Mesodermal cell (in vitro differentiated cells): Measurements from ENCODE around the gene GGNBP2.
A peak's percentile ranks its signal among the peaks of the same experiment; 100 is the strongest.

Experiments used
- H3K27ac ChIP-seq: 2 replicates; pipeline ENCODE4 v1.7.0; 2013; ENCODE audit warnings: mild to moderate bottlenecking, low read depth, low read length, moderate library complexity; ENCODE audit not compliant: severe bottlenecking
- H3K36me3 ChIP-seq: 2 replicates; pipeline ENCODE4 v1.7.1; 2013; ENCODE audit warnings: mild to moderate bottlenecking, low read length, moderate library complexity; ENCODE audit not compliant: control insufficient read depth, insufficient read depth
- H3K4me1 ChIP-seq: one replicate; pipeline ENCODE4 v1.7.1; 2013; ENCODE audit warnings: mild to moderate bottlenecking, low read length; ENCODE audit not compliant: insufficient read depth, control insufficient read depth, poor library complexity, severe bottlenecking
- H3K4me3 ChIP-seq: 2 replicates; pipeline ENCODE4 v1.7.0; 2013; ENCODE audit warnings: low read length, control low read depth, mild to moderate bottlenecking; ENCODE audit not compliant: insufficient read depth, poor library complexity, severe bottlenecking; ENCODE audit errors: extremely low read depth
- H3K9me3 ChIP-seq: 2 replicates; pipeline ENCODE4 v1.7.1; 2013; ENCODE audit warnings: mild to moderate bottlenecking, low read length, moderate library complexity; ENCODE audit not compliant: control insufficient read depth
- WGBS, 2 experiments: methylation state at CpG; one replicate each; pipeline ENCODE4 v1.1.5; 2013; ENCODE audit warnings: missing lambda C conversion rate in 2 of 2; ENCODE audit not compliant: insufficient coverage in 2 of 2; 5-methylcytosine and 5-hydroxymethylcytosine counted together

Gene GGNBP2

DNA sequence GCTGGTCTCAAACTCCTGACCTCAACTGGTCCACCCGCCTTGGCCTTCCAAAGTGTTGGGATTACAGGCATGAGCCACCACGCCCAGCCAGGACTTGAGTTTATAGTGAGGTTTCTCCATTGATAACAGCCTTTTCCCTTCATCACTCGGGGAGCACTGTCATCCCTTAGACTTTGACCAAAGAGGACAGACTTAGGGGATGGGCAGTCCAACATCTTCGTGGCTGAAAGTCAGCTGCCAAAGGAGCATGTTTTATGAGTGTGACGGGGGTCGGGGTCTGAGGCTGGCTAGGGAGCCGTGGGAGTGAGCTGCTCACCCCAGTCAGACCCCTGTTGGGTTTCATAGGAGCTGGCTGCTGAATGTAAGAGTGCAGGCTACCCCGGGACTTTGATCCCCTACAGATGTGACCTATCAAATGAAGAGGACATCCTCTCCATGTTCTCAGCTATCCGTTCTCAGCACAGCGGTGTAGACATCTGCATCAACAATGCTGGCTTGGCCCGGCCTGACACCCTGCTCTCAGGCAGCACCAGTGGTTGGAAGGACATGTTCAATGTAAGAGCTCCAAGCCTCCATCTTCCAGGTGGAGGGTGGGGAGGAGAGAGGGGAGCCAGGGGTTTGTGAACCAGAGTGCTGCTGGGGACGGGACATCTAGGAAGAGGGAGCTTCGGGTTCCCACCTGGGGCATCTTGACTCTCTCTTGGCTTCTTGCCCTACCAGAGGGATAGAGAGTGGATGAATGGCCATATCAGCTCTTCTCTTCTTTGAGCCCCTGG lies 50.1 kb downstream of the GGNBP2 start:
- peaks cover 5% of the 10 kb centered on the region for H3K4me1 ChIP-seq
- H3K9me3 ChIP-seq = no peaks in the 10 kb centered on the region
- 89 to 95% methylated on average over 9 to 10 of the region's 13 CpGs for whole genome bisulfite sequencing, 2 experiments
- H3K4me3 ChIP-seq = no peak overlapping the region
- peaks cover 28% of the 10 kb centered on the region for H3K36me3 ChIP-seq
- H3K27ac ChIP-seq = no peak overlapping the region

- Histone ChIP-seq H3K36me3 (peaks cover 31% of the 10 kb centered on the region), H3K4me3 (no peak overlapping the region), H3K9me3 (no peaks in the 10 kb centered on the region), H3K27ac (no peak overlapping the region), H3K4me1 (peaks cover 11% of the 10 kb centered on the region)
- 86 to 96% methylated on average over 5 of the region's 6 CpGs for WGBS, 2 experiments
These were observed 52.5 kb downstream of the GGNBP2 start for GRCh38 chr17:36597226-36597625.

GRCh38 chr17:36597866-36598777 lies 53.4 kb downstream of the GGNBP2 start:
- Histone ChIP-seq H3K4me1 (peaks cover 13% of the 10 kb centered on the region), H3K9me3 (no peaks in the 10 kb centered on the region), H3K4me3 (no peak overlapping the region), H3K27ac (no peak overlapping the region), H3K36me3 (peaks cover 31% of the 10 kb centered on the region)
- 88 to 95% methylated on average over 9 to 10 of the region's 11 CpGs for WGBS, 2 experiments

- H3K9me3 ChIP-seq = no peaks in the 10 kb centered on the region
- H3K36me3 ChIP-seq = peaks cover 26% of the 10 kb centered on the region
- no peak overlapping the region for H3K4me3 ChIP-seq
- WGBS, 2 experiments = 87 to 91% methylated on average over 6 to 10 of the region's 13 CpGs
- H3K27ac ChIP-seq = no peak overlapping the region
- peaks cover 13% of the 10 kb centered on the region for H3K4me1 ChIP-seq
These were observed 54.3 kb downstream of the GGNBP2 start for GRCh38 chr17:36598951-36599401.

GRCh38 chr17:36599546-36600250 lies 55.0 kb downstream of the GGNBP2 start:
- 90 to 94% methylated on average over 7 to 9 of the region's 11 CpGs for WGBS, 2 experiments
- Histone ChIP-seq H3K9me3 (no peaks in the 10 kb centered on the region), H3K4me1 (peaks cover 13% of the 10 kb centered on the region), H3K36me3 (peaks cover 21% of the 10 kb centered on the region), H3K4me3 (no peak overlapping the region), H3K27ac (no peak overlapping the region)

DNA sequence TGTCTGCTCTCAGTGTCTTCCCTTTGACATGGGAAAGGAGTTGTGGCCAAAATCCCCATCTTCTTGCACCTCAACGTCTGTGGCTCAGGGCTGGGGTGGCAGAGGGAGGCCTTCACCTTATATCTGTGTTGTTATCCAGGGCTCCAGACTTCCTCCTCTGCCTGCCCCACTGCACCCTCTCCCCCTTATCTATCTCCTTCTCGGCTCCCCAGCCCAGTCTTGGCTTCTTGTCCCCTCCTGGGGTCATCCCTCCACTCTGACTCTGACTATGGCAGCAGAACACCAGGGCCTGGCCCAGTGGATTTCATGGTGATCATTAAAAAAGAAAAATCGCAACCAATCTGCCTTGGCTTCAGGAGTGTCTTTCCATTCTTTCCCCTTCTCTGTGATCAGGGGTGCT lies 55.7 kb downstream of the GGNBP2 start:
- WGBS, 2 experiments = 68 to 85% methylated on average over 2 of the region's 3 CpGs

DNA sequence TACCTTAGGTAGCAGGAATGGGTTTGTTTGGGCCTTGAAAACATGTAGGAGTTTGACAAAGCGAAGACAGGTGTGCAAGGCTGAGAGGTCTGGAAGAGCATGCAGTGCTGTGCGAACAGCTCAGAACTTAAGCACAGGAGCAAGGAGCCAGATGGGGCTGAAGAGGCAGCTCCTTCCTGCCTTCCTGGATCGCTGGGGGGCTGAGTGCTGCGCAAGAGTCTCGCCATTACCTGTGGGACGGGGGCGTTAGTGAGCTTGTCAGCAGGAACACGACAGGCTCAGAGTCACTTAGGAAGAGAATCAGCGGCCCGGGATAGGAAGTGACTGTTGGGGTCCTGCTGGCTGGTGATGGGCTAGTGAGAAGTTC lies 56.2 kb downstream of the GGNBP2 start:
- Histone ChIP-seq H3K9me3 (no peaks in the 10 kb centered on the region), H3K36me3 (peaks cover 13% of the 10 kb centered on the region), H3K4me3 (peak overlapping the region; percentile 63), H3K4me1 (peaks cover 13% of the 10 kb centered on the region), H3K27ac (peak overlapping the region; percentile 65)
- 13 to 20% methylated on average over 9 to 10 of the region's 10 CpGs for WGBS, 2 experiments

More for the DNA sequence above, 55.7 kb downstream of the GGNBP2 start:
- peaks cover 13% of the 10 kb centered on the region for H3K4me1 ChIP-seq
- H3K27ac ChIP-seq = peak overlapping the region; percentile 65
- peak overlapping the region; percentile 63 for H3K4me3 ChIP-seq
- H3K36me3 ChIP-seq = peaks cover 17% of the 10 kb centered on the region
- H3K9me3 ChIP-seq = no peaks in the 10 kb centered on the region

- Histone ChIP-seq H3K4me1 (peaks cover 13% of the 10 kb centered on the region), H3K27ac (peak within 1 kb of the TSS; percentile 65), H3K9me3 (no peaks in the 10 kb centered on the region), H3K4me3 (peak within 1 kb of the TSS; percentile 63), H3K36me3 (peaks cover 13% of the 10 kb centered on the region)
- 0 to 1% methylated on average over 55 to 58 of the region's 60 CpGs for WGBS, 2 experiments
These were observed 56.7 kb downstream of the GGNBP2 start, which contains the start of gene MRM1 for GRCh38 chr17:36601303-36602029. Gene MRM1, plus strand, starts transcription at chr17:36601583. Its CDS starts 228 bp downstream, at chr17:36601811.

- Histone ChIP-seq H3K27ac (peak overlapping the region; percentile 65), H3K4me3 (peak overlapping the region; percentile 63), H3K9me3 (no peaks in the 10 kb centered on the region), H3K36me3 (peaks cover 10% of the 10 kb centered on the region), H3K4me1 (peaks cover 13% of the 10 kb centered on the region)
- WGBS, 2 experiments = 1 to 2% methylated on average over 33 to 35 of the region's 38 CpGs
These were observed 57.5 kb downstream of the GGNBP2 start for GRCh38 chr17:36602030-36602748.
